GM12864 (cell line): ENCODE measurements around the gene VSIG8.

Source experiments
- DNase-seq: peaks from one replicate; pipeline ENCODE4 v3.0.0-alpha.2; 2011; ENCODE audit warnings: low read depth
- H3K4me3 ChIP-seq: 2 replicates; pipeline ENCODE4 v1.5.1; 2011; ENCODE audit warnings: mild to moderate bottlenecking, low read depth, low read length, control low read depth
- CTCF ChIP-seq: IDR thresholded peaks from 2 replicates; pipeline ENCODE4 v1.5.1; 2011; ENCODE audit warnings: low read depth, mild to moderate bottlenecking, moderate library complexity, low read length, control low read depth, inconsistent platforms; ENCODE audit errors: missing control alignments

The VSIG8 gene

GRCh38 chr1:159873530-159874143, 11.2 kb upstream of the VSIG8 start:
- no peak for TF ChIP-seq CTCF
- no peak overlapping the region for H3K4me3 ChIP-seq
- no peak for DNase-seq

- no peak overlapping the region for H3K4me3 ChIP-seq
- DNase-seq = no peak
- no peak for TF ChIP-seq CTCF
These were observed 10.4 kb upstream of the VSIG8 start for GRCh38 chr1:159872891-159873290.

- no peak for DNase-seq
- H3K4me3 ChIP-seq = no peak overlapping the region
- no peak for TF ChIP-seq CTCF
These were observed 8.2 kb upstream of the VSIG8 start for GRCh38 chr1:159870704-159871103.

- H3K4me3 ChIP-seq = no peak overlapping the region
- no peak for TF ChIP-seq CTCF
- no peak for DNase-seq
These were observed 7.2 kb upstream of the VSIG8 start for GRCh38 chr1:159869607-159870006.

- no peak overlapping the region for H3K4me3 ChIP-seq
- no peak for DNase-seq
- TF ChIP-seq CTCF = no peak
These were observed 6.7 kb upstream of the VSIG8 start for GRCh38 chr1:159869173-159869572.

GRCh38 chr1:159868766-159869165, 6.3 kb upstream of the VSIG8 start:
- no peak overlapping the region for H3K4me3 ChIP-seq
- TF ChIP-seq CTCF = no peak
- no peak for DNase-seq

- TF ChIP-seq CTCF = no peak
- no peak overlapping the region for H3K4me3 ChIP-seq
- no peak for DNase-seq
These were observed 5.2 kb upstream of the VSIG8 start for GRCh38 chr1:159867664-159868026.
